ENCODE data around the gene TPM1.

Gene TPM1

GRCh38 chr15:63018639-63019038 is 23.9 kb upstream of the TPM1 start:
- DNase-seq, result no peak

GRCh38 chr15:63019511-63020109 is 22.9 kb upstream of the TPM1 start:
- DNase-seq, result no peak

GRCh38 chr15:63020128-63020527 is 22.4 kb upstream of the TPM1 start:
- DNase-seq, result no peak

GRCh38 chr15:63020759-63021430 is 21.7 kb upstream of the TPM1 start:
- DNase-seq, result no peak

- no peak for DNase-seq
Measured at GRCh38 chr15:63022181-63022580, 20.4 kb upstream of the TPM1 start.

GRCh38 chr15:63022663-63023062 is 19.9 kb upstream of the TPM1 start:
- DNase-seq, result no peak

- DNase-seq, result no peak
Measured at GRCh38 chr15:63023351-63023945, 19.1 kb upstream of the TPM1 start.

- DNase-seq, result peak; percentile 28
Measured at GRCh38 chr15:63025460-63025859, 17.1 kb upstream of the TPM1 start.

- DNase-seq, result no peak
Measured at GRCh38 chr15:63027646-63028045, 14.9 kb upstream of the TPM1 start.

- no peak for DNase-seq
Measured at GRCh38 chr15:63028442-63029110, 14.0 kb upstream of the TPM1 start.

GRCh38 chr15:63029676-63030075 is 12.9 kb upstream of the TPM1 start:
- DNase-seq, result no peak

GRCh38 chr15:63030101-63030551 is 12.4 kb upstream of the TPM1 start:
- DNase-seq, result no peak

GRCh38 chr15:63034578-63034977 is 8.0 kb upstream of the TPM1 start:
- no peak for DNase-seq

GRCh38 chr15:63035253-63035652 is 7.3 kb upstream of the TPM1 start:
- DNase-seq, result no peak

GRCh38 chr15:63035977-63036376 is 6.6 kb upstream of the TPM1 start:
- no peak for DNase-seq

GRCh38 chr15:63037976-63038720 is 4.4 kb upstream of the TPM1 start:
- DNase-seq, result no peak

GRCh38 chr15:63038926-63039673 is 3.4 kb upstream of the TPM1 start:
- DNase-seq, result no peak

- DNase-seq, result no peak
Measured at GRCh38 chr15:63039811-63040210, 2.7 kb upstream of the TPM1 start.

- DNase-seq, result no peak
Measured at GRCh38 chr15:63040509-63040908, 2.0 kb upstream of the TPM1 start.

- DNase-seq, result no peak
Measured at GRCh38 chr15:63040954-63041353, 1.6 kb upstream of the TPM1 start.

- DNase-seq, result no peak
Measured at GRCh38 chr15:63041402-63041973, 1.1 kb upstream of the TPM1 start.

- no peak for DNase-seq
Measured at GRCh38 chr15:63042877-63043334, 359 bp downstream of the TPM1 start.
